Measurements from ENCODE around the gene FRMD3. TPM values are rescaled to one million over a fixed set of nuclear protein-coding genes. Genes with fewer than 3 reads are reported as not detected.

Gene FRMD3
- total RNA-seq, 1 experiment from 2014 or later: 1.4 TPM

DNA sequence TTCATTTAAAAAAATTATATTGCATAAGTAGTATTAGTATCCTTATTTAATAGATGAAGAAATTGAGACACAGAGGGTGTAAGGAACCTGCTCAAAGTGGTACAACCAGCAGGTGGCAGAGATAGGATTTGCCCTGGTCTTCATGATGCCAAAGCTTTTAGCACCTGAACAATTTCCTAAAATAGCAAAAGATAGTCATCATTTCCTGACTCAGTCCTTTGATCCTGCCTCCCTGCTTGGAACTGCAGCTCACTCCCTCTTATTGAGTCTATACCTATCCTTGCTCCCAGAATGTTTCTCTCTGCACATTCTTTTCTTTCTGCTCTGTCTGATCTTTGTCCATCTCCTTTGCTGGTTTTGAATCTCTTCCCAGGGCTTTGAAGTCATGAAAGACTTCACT is 155.8 kb downstream of the FRMD3 start:
- Mint-ChIP-seq H3K4me3 (no peak overlapping the region), H3K4me1 (no peaks in the 10 kb centered on the region), H3K27me3 (ENCODE audit: low read depth) (no peaks in the 10 kb centered on the region), H3K27ac (no peak overlapping the region), H3K36me3 (no peaks in the 10 kb centered on the region; the same call in 1 of the 2 replicates), H3K9me3 (peaks cover 18% of the 10 kb centered on the region)
- DNase-seq (ENCODE audit: low spot score) (no peak), ATAC-seq (no peak)
- CTCF ChIA-PET: interaction anchor here (1.1 kb wide), 1 partner anchor 161 kb away, joined by 3 read pairs; no protein-coding TSS in a partner anchor
- TF ChIP-seq, protein P1, sequence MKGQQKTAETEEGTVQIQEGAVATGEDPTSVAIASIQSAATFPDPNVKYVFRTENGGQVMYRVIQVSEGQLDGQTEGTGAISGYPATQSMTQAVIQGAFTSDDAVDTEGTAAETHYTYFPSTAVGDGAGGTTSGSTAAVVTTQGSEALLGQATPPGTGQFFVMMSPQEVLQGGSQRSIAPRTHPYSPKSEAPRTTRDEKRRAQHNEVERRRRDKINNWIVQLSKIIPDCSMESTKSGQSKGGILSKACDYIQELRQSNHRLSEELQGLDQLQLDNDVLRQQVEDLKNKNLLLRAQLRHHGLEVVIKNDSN (CRISPR knock-in tag; IDR thresholded peaks at IDR 0.05): no peak
- TF ChIP-seq CREB1 (CRISPR knock-in tag; IDR thresholded peaks at IDR 0.05): no peak
- no peak for TF ChIP-seq HMGA2 (CRISPR knock-in tag; IDR thresholded peaks at IDR 0.05)
- no peak for TF ChIP-seq EMX1 (CRISPR knock-in tag; IDR thresholded peaks at IDR 0.05)
- TF ChIP-seq ELF4 (CRISPR knock-in tag; IDR thresholded peaks at IDR 0.05; ENCODE audit: low read depth): no peak
- no peak for TF ChIP-seq NR1H2 (CRISPR knock-in tag; IDR thresholded peaks at IDR 0.05)
- no peak for TF ChIP-seq ZNF121 (CRISPR knock-in tag; IDR thresholded peaks at IDR 0.05)
- TF ChIP-seq GABPB1 (CRISPR knock-in tag; IDR thresholded peaks at IDR 0.05): no peak
- TF ChIP-seq TCF7 (CRISPR knock-in tag; IDR thresholded peaks at IDR 0.05; ENCODE audit: low read depth): no peak
- no peak for TF ChIP-seq SMAD4 (CRISPR knock-in tag; IDR thresholded peaks at IDR 0.05)
- no peak for TF ChIP-seq RELA (CRISPR knock-in tag; IDR thresholded peaks at IDR 0.05; ENCODE audit: borderline replicate concordance)
- no peak for TF ChIP-seq SOX15 (CRISPR knock-in tag; IDR thresholded peaks at IDR 0.05)
- POLR2A ChIA-PET: no interaction called here

DNA sequence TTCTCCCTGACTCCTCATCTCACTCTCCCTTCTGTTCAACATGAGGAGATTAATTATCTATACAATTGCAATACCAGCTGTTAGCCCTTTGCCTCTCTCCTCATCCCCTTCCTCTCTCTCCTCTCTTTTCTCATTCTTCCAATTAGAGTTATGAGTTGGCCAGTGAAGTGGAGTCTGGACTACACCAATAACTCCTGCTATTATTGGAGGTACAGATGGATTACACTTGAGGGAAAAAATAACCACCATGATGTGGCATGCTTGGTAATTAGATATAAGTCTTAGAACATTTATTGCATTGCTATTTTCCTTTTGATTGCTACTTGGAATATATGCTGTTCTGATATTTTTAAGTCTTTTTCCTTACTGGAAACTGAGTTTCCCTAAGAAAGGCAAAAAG is 159.2 kb downstream of the FRMD3 start:
- Mint-ChIP-seq H3K27ac (no peak overlapping the region), H3K27me3 (ENCODE audit: low read depth) (no peaks in the 10 kb centered on the region), H3K9me3 (peaks cover 13% of the 10 kb centered on the region), H3K4me1 (no peaks in the 10 kb centered on the region), H3K4me3 (no peak overlapping the region), H3K36me3 (no peaks in the 10 kb centered on the region; the same call in 1 of the 2 replicates)
- no peak for DNase-seq (ENCODE audit: low spot score)
- POLR2A ChIA-PET: no interaction called here
- TF ChIP-seq, protein P2, sequence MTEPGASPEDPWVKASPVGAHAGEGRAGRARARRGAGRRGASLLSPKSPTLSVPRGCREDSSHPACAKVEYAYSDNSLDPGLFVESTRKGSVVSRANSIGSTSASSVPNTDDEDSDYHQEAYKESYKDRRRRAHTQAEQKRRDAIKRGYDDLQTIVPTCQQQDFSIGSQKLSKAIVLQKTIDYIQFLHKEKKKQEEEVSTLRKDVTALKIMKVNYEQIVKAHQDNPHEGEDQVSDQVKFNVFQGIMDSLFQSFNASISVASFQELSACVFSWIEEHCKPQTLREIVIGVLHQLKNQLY (CRISPR knock-in tag; IDR thresholded peaks at IDR 0.05): no peak
- TF ChIP-seq ZNF416 (CRISPR knock-in tag; IDR thresholded peaks at IDR 0.05) (no peak), GTF2I (CRISPR knock-in tag; conservative IDR thresholded peaks at IDR 0.05) (no peak), SOX15 (CRISPR knock-in tag; IDR thresholded peaks at IDR 0.05) (no peak), ZNF423 (CRISPR knock-in tag; IDR thresholded peaks at IDR 0.05) (no peak), EMX1 (CRISPR knock-in tag; IDR thresholded peaks at IDR 0.05) (no peak), ZNF317 (CRISPR knock-in tag; IDR thresholded peaks at IDR 0.05; ENCODE audit: borderline replicate concordance, low read depth) (no peak), NR3C1 (CRISPR knock-in tag; conservative IDR thresholded peaks at IDR 0.05; ENCODE audit: low read depth) (no peak), SMAD3 (CRISPR knock-in tag; IDR thresholded peaks at IDR 0.05; ENCODE audit: borderline replicate concordance) (no peak)
- TF ChIP-seq, protein P3, sequence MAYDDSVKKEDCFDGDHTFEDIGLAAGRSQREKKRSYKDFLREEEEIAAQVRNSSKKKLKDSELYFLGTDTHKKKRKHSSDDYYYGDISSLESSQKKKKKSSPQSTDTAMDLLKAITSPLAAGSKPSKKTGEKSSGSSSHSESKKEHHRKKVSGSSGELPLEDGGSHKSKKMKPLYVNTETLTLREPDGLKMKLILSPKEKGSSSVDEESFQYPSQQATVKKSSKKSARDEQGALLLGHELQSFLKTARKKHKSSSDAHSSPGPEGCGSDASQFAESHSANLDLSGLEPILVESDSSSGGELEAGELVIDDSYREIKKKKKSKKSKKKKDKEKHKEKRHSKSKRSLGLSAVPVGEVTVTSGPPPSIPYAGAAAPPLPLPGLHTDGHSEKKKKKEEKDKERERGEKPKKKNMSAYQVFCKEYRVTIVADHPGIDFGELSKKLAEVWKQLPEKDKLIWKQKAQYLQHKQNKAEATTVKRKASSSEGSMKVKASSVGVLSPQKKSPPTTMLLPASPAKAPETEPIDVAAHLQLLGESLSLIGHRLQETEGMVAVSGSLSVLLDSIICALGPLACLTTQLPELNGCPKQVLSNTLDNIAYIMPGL (CRISPR knock-in tag; IDR thresholded peaks at IDR 0.05): no peak
- TF ChIP-seq, protein P4, sequence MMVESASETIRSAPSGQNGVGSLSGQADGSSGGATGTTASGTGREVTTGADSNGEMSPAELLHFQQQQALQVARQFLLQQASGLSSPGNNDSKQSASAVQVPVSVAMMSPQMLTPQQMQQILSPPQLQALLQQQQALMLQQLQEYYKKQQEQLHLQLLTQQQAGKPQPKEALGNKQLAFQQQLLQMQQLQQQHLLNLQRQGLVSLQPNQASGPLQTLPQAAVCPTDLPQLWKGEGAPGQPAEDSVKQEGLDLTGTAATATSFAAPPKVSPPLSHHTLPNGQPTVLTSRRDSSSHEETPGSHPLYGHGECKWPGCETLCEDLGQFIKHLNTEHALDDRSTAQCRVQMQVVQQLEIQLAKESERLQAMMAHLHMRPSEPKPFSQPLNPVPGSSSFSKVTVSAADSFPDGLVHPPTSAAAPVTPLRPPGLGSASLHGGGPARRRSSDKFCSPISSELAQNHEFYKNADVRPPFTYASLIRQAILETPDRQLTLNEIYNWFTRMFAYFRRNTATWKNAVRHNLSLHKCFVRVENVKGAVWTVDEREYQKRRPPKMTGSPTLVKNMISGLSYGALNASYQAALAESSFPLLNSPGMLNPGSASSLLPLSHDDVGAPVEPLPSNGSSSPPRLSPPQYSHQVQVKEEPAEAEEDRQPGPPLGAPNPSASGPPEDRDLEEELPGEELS (CRISPR knock-in tag; IDR thresholded peaks at IDR 0.05): no peak
- TF ChIP-seq, protein P5, sequence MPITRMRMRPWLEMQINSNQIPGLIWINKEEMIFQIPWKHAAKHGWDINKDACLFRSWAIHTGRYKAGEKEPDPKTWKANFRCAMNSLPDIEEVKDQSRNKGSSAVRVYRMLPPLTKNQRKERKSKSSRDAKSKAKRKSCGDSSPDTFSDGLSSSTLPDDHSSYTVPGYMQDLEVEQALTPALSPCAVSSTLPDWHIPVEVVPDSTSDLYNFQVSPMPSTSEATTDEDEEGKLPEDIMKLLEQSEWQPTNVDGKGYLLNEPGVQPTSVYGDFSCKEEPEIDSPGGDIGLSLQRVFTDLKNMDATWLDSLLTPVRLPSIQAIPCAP (CRISPR knock-in tag; IDR thresholded peaks at IDR 0.05): no peak
- TF ChIP-seq, protein P6, sequence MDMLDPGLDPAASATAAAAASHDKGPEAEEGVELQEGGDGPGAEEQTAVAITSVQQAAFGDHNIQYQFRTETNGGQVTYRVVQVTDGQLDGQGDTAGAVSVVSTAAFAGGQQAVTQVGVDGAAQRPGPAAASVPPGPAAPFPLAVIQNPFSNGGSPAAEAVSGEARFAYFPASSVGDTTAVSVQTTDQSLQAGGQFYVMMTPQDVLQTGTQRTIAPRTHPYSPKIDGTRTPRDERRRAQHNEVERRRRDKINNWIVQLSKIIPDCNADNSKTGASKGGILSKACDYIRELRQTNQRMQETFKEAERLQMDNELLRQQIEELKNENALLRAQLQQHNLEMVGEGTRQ (CRISPR knock-in tag; IDR thresholded peaks at IDR 0.05): no peak
- CTCF ChIA-PET: no interaction called here
- ATAC-seq: no peak

All from WTC11 (cell line).